Airway epithelial cell (primary cell): ENCODE data around the gene PTBP2. TPM values are rescaled to one million over a fixed set of nuclear protein-coding genes. Genes with fewer than 3 reads are reported as not detected.

Experiments used
- total RNA-seq: library from RNA; depleted of rRNA; stranded (reverse); fragments of >200 nt; gene quantifications from 2 replicates; pipeline ENCODE4 v1.2.3, GENCODE V29; 2015

The PTBP2 gene, protein sequence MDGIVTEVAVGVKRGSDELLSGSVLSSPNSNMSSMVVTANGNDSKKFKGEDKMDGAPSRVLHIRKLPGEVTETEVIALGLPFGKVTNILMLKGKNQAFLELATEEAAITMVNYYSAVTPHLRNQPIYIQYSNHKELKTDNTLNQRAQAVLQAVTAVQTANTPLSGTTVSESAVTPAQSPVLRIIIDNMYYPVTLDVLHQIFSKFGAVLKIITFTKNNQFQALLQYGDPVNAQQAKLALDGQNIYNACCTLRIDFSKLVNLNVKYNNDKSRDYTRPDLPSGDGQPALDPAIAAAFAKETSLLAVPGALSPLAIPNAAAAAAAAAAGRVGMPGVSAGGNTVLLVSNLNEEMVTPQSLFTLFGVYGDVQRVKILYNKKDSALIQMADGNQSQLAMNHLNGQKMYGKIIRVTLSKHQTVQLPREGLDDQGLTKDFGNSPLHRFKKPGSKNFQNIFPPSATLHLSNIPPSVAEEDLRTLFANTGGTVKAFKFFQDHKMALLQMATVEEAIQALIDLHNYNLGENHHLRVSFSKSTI
- 4.4 and 7.1 TPM in 2 replicates for total RNA-seq

DNA sequence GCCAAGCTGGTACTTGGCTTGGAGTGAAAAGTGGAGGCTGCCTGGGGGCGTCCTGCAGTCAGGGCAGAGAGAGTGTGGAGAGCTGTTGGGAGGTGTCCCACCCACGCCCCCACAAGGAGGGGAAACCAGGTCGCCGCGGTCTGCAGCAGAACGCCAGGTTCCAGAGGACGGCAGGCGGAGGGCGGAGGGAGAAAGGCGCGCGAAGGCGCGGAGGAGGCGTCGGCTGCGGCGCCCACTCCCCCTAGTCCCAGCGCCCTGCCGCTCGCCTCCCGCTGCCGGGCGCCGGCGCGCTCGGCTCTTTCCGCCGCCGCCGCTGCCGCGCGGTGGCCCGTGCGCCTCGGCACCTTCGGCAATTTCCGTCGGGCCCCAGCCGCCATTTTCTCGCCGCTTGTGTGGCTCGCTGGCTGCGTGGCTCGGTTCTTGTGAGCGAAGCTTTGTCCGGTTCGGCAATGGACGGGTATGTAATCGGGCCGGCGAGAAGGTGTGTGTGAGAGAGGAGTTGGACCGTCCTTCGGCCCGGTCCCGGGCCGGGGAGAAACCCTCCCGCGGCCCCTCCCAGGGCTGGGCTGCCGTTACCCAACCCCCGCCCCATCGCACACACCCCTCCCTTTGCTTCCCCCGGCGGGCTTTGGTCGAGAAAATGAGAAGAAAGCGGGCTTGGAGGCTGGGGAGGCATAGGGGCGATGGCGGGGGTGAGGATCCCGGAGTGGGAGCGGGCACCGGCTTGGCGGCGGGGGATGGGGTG, at the start of gene PTBP2:
TSS of gene PTBP2 (plus strand) at position 369 of the 745 bp plus-strand sequence. CDS start at position 450, 81 bp downstream.

